Amygdala (tissue), 56 donors: Measurements from ENCODE around the gene KIF9.
"Not testable (repeated sequence)": the region's sequence is repeated elsewhere in the genome, so short reads cannot be mapped to it uniquely, and the experiment has no call there.

ENCODE experiments used
- DNase-seq, 56 donors: peaks; one replicate each; lab custom pipeline; 2025; lab: John Stamatoyannopoulos, UW

KIF9 gene

GRCh38 chr3:47282424-47283192, at the start of gene KIF9, which contains the start of gene KLHL18:
Gene KIF9, minus strand, starts transcription at chr3:47282799. Its CDS starts 5,425 bp downstream, at chr3:47277374.
Gene KLHL18, plus strand, starts transcription at chr3:47282944. Its CDS starts 22 bp downstream, at chr3:47282966.
- DNase-seq = peak; percentile 56 to 99 (median 92)

- peak in 35 of 56 donors; percentile 3 to 83 (median 20) for DNase-seq
Observed at GRCh38 chr3:47324278-47324865, 41.8 kb upstream of the KIF9 start.

GRCh38 chr3:47323431-47324277, 41.1 kb upstream of the KIF9 start:
- no peak for DNase-seq

- no peak for DNase-seq
Observed at GRCh38 chr3:47319956-47320355, 37.4 kb upstream of the KIF9 start.

- DNase-seq = no peak
Observed at GRCh38 chr3:47318916-47319315, 36.3 kb upstream of the KIF9 start.

- DNase-seq = not testable (repeated sequence)
Observed at GRCh38 chr3:47316151-47316550, 33.6 kb upstream of the KIF9 start.

GRCh38 chr3:47315069-47315647, 32.6 kb upstream of the KIF9 start:
- DNase-seq = peak in 4 of 56 donors; percentile 3 to 42 (median 16)

- no peak for DNase-seq
Observed at GRCh38 chr3:47314056-47314764, 31.6 kb upstream of the KIF9 start.

- DNase-seq = no peak
Observed at GRCh38 chr3:47313341-47314055, 30.9 kb upstream of the KIF9 start.

GRCh38 chr3:47310391-47310790, 27.8 kb upstream of the KIF9 start:
- no peak for DNase-seq

GRCh38 chr3:47309231-47309630, 26.6 kb upstream of the KIF9 start:
- not testable (repeated sequence) for DNase-seq

- DNase-seq = no peak
Observed at GRCh38 chr3:47306022-47306421, 23.4 kb upstream of the KIF9 start.

- no peak for DNase-seq
Observed at GRCh38 chr3:47301456-47301855, 18.9 kb upstream of the KIF9 start.

- DNase-seq = no peak
Observed at GRCh38 chr3:47299381-47300318, 17.1 kb upstream of the KIF9 start.

GRCh38 chr3:47298439-47298838, 15.8 kb upstream of the KIF9 start:
- no peak for DNase-seq

GRCh38 chr3:47296562-47297302, 14.1 kb upstream of the KIF9 start:
- DNase-seq = peak in 2 of 56 donors; percentile 3 to 31

- DNase-seq = no peak
Observed at GRCh38 chr3:47295976-47296375, 13.4 kb upstream of the KIF9 start.

- DNase-seq = no peak
Observed at GRCh38 chr3:47295322-47295721, 12.7 kb upstream of the KIF9 start.
